Activated B cell treated with CpG ODN at 0.5 μM for 24 hours (primary cell): ENCODE measurements around the gene BRD7. TPM values are rescaled to one million over a fixed set of nuclear protein-coding genes. Genes with fewer than 3 reads are reported as not detected.

ENCODE experiments used
- ATAC-seq: fragments of 200-7000 bp; cut with Tn5 transposase; one replicate; pipeline ENCODE4 v1.10.0; 2021; ENCODE audit warnings: low read depth, mild to moderate bottlenecking, moderate library complexity
- CTCF ChIA-PET: fragments of 350-600 bp; sonication (Branson Sonifier 250); formaldehyde crosslinking; loops from one replicate; lab custom pipeline; 2021; ENCODE audit warnings: antibody characterized with exemption; lab: Charles Lee
- POLR2A ChIA-PET: fragments of 350-600 bp; sonication (Branson Sonifier 250); formaldehyde crosslinking; loops from one replicate; lab custom pipeline; 2021; ENCODE audit warnings: antibody characterized with exemption; lab: Charles Lee
- DNase-seq: peaks from one replicate; pipeline ENCODE4 v3.0.0; 2022
- H3K27ac Mint-ChIP-seq: one replicate; pipeline ENCODE4 v1.8.0; 2020; ENCODE audit warnings: mixed read lengths
- H3K27me3 Mint-ChIP-seq: one replicate; pipeline ENCODE4 v1.8.0; 2021; ENCODE audit warnings: mixed read lengths
- H3K36me3 Mint-ChIP-seq: one replicate; pipeline ENCODE4 v1.8.0; 2021; ENCODE audit warnings: low read depth, mixed read lengths
- H3K4me1 Mint-ChIP-seq: one replicate; pipeline ENCODE4 v1.8.0; 2021; ENCODE audit warnings: mixed read lengths
- H3K4me3 Mint-ChIP-seq: one replicate; pipeline ENCODE4 v1.8.0; 2020; ENCODE audit warnings: mild to moderate bottlenecking, mixed read lengths
- H3K9me3 Mint-ChIP-seq: one replicate; pipeline ENCODE4 v1.8.0; 2020; ENCODE audit warnings: mixed read lengths
- CTCF ChIP-seq: fragments of 200-600 bp; IDR thresholded peaks from one replicate; pipeline ENCODE4 v1.8.0; 2022; ENCODE audit warnings: antibody characterized with exemption, mild to moderate bottlenecking
- intact Hi-C: fragments of 100-400 bp; cut with micrococcal nuclease; formaldehyde crosslinking; loops from one replicate; pipeline ENCODE4 v1.15.1; 2024
- total RNA-seq: library from RNA; stranded (reverse); gene quantifications from 2 replicates; pipeline ENCODE4 v1.2.3, GENCODE V29; 2022

Gene BRD7
- total RNA-seq, 1 donor from 2014 or later, result 65.2 TPM

- Mint-ChIP-seq H3K27ac (no peak overlapping the region), H3K27me3 (no peaks in the 10 kb centered on the region), H3K4me3 (no peak overlapping the region), H3K9me3 (no peaks in the 10 kb centered on the region), H3K36me3 (peaks cover 74% of the 10 kb centered on the region), H3K4me1 (peaks cover 7% of the 10 kb centered on the region)
- intact Hi-C loops, result no loop called here
- ChIA-PET POLR2A (no interaction called here), CTCF (no interaction called here)
- ATAC-seq (no peak), DNase-seq (no peak)
- no peak for TF ChIP-seq CTCF
These were observed 75.6 kb downstream of the BRD7 start for GRCh38 chr16:50293041-50293783.

- no peak for DNase-seq
- no peak for ATAC-seq
- H3K27ac Mint-ChIP-seq, result no peak overlapping the region
- TF ChIP-seq CTCF, result no peak
- no peaks in the 10 kb centered on the region for H3K27me3 Mint-ChIP-seq
- intact Hi-C loops, result no loop called here
- H3K9me3 Mint-ChIP-seq, result no peaks in the 10 kb centered on the region
- H3K36me3 Mint-ChIP-seq, result peaks cover 76% of the 10 kb centered on the region
- peaks cover 7% of the 10 kb centered on the region for H3K4me1 Mint-ChIP-seq
- ChIA-PET CTCF (no interaction called here), POLR2A (no interaction called here)
- no peak overlapping the region for H3K4me3 Mint-ChIP-seq
These were observed 76.2 kb downstream of the BRD7 start for GRCh38 chr16:50292566-50292948.

GRCh38 chr16:50291719-50292565 lies 76.8 kb downstream of the BRD7 start:
- Mint-ChIP-seq H3K9me3 (no peaks in the 10 kb centered on the region), H3K4me1 (peaks cover 7% of the 10 kb centered on the region), H3K27ac (no peak overlapping the region), H3K27me3 (no peaks in the 10 kb centered on the region), H3K4me3 (no peak overlapping the region), H3K36me3 (peaks cover 73% of the 10 kb centered on the region)
- ATAC-seq (no peak), DNase-seq (no peak)
- TF ChIP-seq CTCF, result no peak
- ChIA-PET CTCF (no interaction called here), POLR2A (no interaction called here)
- intact Hi-C loops, result no loop called here

DNA sequence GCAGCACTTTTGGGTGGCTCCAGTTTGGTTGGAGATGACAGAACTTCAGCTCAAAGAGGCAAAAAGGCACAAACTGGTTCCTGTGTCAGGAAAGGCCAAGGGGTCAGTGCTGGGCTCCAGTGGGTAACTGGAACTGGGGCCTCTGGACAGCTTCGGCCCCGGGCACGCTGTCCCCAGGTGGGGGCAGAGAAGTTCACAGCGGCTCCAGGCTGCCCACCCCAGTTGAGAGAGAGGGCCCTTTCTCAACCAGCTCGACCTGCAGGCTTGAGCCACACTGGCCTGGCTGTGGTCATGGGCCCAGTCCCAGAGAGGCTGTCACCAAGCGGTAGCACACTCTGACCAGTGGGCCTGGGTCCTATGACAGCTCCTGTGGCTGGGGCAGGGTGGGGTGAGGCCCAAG lies 77.9 kb downstream of the BRD7 start:
- Mint-ChIP-seq H3K36me3 (peaks cover 71% of the 10 kb centered on the region), H3K27ac (no peak overlapping the region), H3K9me3 (no peaks in the 10 kb centered on the region), H3K27me3 (no peaks in the 10 kb centered on the region), H3K4me1 (peaks cover 9% of the 10 kb centered on the region), H3K4me3 (no peak overlapping the region)
- POLR2A ChIA-PET, result no interaction called here
- no peak for TF ChIP-seq CTCF
- intact Hi-C loops, result no loop called here
- no peak for ATAC-seq
- no peak for DNase-seq
- CTCF ChIA-PET, result no interaction called here
